ENCODE measurements around the gene LRG1. TPM values are rescaled to one million over a fixed set of nuclear protein-coding genes. Genes with fewer than 3 reads are reported as not detected.

Gene LRG1
- polyA plus RNA-seq, 1 of the 3 experiments (the other 2 are of a cell fraction): 0.12 TPM

DNA sequence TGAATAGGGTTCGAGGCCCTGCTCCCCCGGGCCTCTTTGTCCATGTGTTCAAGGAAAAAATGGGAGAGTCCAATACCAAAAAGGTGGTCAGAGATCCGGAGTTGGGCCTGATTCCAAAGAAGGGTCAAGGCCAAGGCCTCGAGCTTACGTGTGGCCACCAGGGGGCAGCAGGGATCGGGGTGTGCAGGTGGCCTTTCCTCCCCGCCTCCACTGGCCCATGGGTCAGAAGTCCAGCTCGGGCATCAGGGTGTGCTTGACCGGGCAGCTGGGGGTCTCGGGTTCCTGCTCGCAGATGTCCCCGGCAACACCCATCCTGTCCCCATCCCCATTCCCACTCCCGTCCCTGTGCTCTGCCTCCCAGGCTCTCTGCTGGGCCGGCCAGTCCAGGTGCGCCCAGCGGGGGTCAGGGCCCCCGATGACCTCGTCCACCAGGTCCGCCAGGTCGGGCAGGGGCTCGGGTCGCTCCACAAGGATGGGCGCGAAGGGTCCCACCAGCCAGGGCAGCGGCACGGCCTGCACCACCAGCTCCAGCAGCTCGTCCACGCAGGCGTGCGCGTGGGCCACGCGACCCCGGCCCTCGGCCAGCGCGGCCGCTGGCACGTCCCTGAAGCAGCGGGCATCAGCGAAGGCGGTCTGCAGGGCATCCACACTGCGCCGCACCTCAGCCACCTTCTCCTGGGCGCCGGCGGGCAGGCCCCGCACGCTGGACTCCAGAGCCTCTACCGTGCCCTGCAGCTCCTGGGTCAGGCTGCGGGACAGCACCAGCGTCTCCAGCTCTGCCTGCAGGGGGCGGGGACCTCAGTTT, 16.3 kb downstream of the LRG1 start:
- no peaks in the 10 kb centered on the region for H4K20me1 ChIP-seq (ENCODE audit: insufficient read depth)

GRCh38 chr19:4522291-4523002, 17.4 kb downstream of the LRG1 start:
- Histone ChIP-seq H3K27me3 (ENCODE audit: insufficient read depth) (no peaks in the 10 kb centered on the region), H3K36me3 (replicated peaks in 1 of 2; ENCODE audit: control insufficient read depth in 1 of 2, insufficient read depth in 2 of 2, low read length in 1 of 2) (no peaks in the 10 kb centered on the region), H3K9me2 (no peaks in the 10 kb centered on the region), H3K4me3 (ENCODE audit: low read depth in 2 of 2, low read length in 1 of 2) (no peak overlapping the region), H3K4me2 (no peak overlapping the region), H4K20me1 (ENCODE audit: insufficient read depth) (no peaks in the 10 kb centered on the region), H3K4me1 (ENCODE audit: control insufficient read depth in 1 of 2, insufficient read depth in 2 of 2, low read depth in 1 of 2, low read length in 1 of 2) (no peaks in the 10 kb centered on the region; a peak in 1 of 4 replicates), H3K9me3 (no peaks in the 10 kb centered on the region), H3K9ac (no peak overlapping the region), H3F3A (replicated peaks; ENCODE audit: insufficient read depth) (no peaks in the 10 kb centered on the region), H2AFZ (ENCODE audit: low read depth) (no peak overlapping the region), H3K27ac (ENCODE audit: low read depth in 2 of 2, low read length in 1 of 2) (no peak overlapping the region), H3K79me2 (ENCODE audit: insufficient read depth) (no peaks in the 10 kb centered on the region)
- CTCF ChIA-PET: interaction anchor here (0.6 to 7.2 kb wide), 20 partner anchors 7 to 255 kb away, joined by 3 to 78 read pairs (median 5); partner anchors contain the start of genes LRG1 and PLIN5
- POLR2A ChIA-PET: no interaction called here
- TF ChIP-seq FOXJ3 (CRISPR knock-in tag; IDR thresholded peaks at IDR 0.05) (no peak), NFIC (IDR thresholded peaks at IDR 0.05; ENCODE audit: borderline replicate concordance) (no peak), YY1 (IDR thresholded peaks at IDR 0.05; ENCODE audit: low read depth) (no peak), IRF3 (IDR thresholded peaks at IDR 0.05; ENCODE audit: low read depth, low read length) (no peak), SIN3A (IDR thresholded peaks at IDR 0.05; ENCODE audit: borderline replicate concordance, low read depth, low read length) (no peak), TEAD4 (IDR thresholded peaks at IDR 0.05; ENCODE audit: borderline replicate concordance, insufficient read depth) (no peak), MEF2A (IDR thresholded peaks at IDR 0.05; ENCODE audit: borderline replicate concordance, low read depth) (no peak), MXI1 (IDR thresholded peaks at IDR 0.05; ENCODE audit: low read depth, low read length) (no peak), EZH2phosphoT487 (IDR thresholded peaks at IDR 0.05; ENCODE audit: borderline replicate concordance, low read depth) (no peak), TCF12 (IDR thresholded peaks at IDR 0.05) (no peak), ELF1 (IDR thresholded peaks at IDR 0.05) (no peak), FOSL2 (IDR thresholded peaks at IDR 0.05; ENCODE audit: borderline replicate concordance, low read depth) (no peak)
- WGBS (ENCODE audit: low lambda C conversion rate): 80% methylated on average over 13 of the region's 15 CpGs
- DNase-seq: no peak

More for the DNA sequence above, 16.3 kb downstream of the LRG1 start:
- Histone ChIP-seq H3K9ac (no peak overlapping the region), H3K27me3 (ENCODE audit: insufficient read depth) (no peaks in the 10 kb centered on the region), H3K4me1 (ENCODE audit: control insufficient read depth in 1 of 2, insufficient read depth in 2 of 2, low read depth in 1 of 2, low read length in 1 of 2) (no peaks in the 10 kb centered on the region; a peak in 1 of 4 replicates), H3K27ac (ENCODE audit: low read depth in 2 of 2, low read length in 1 of 2) (no peak overlapping the region), H3F3A (replicated peaks; ENCODE audit: insufficient read depth) (no peaks in the 10 kb centered on the region), H3K36me3 (replicated peaks in 1 of 2; ENCODE audit: control insufficient read depth in 1 of 2, insufficient read depth in 2 of 2, low read length in 1 of 2) (no peaks in the 10 kb centered on the region), H3K9me3 (no peaks in the 10 kb centered on the region), H2AFZ (ENCODE audit: low read depth) (no peak overlapping the region), H3K4me3 (ENCODE audit: low read depth in 2 of 2, low read length in 1 of 2) (no peak overlapping the region; a peak in 1 of 4 replicates), H3K4me2 (no peak overlapping the region), H3K79me2 (ENCODE audit: insufficient read depth) (no peaks in the 10 kb centered on the region), H3K9me2 (no peaks in the 10 kb centered on the region)
- ChIA-PET POLR2A (no interaction called here), CTCF (interaction anchor here (0.7 to 7.2 kb wide), 25 partner anchors 8 to 256 kb away, joined by 3 to 78 read pairs (median 5); partner anchors contain the start of genes LRG1 and PLIN5)
- TF ChIP-seq SIN3A (IDR thresholded peaks at IDR 0.05; ENCODE audit: borderline replicate concordance, low read depth, low read length) (no peak), CTCF (IDR thresholded peaks at IDR 0.05) (peak; percentile 80), RAD21 (IDR thresholded peaks at IDR 0.05; ENCODE audit: low read length) (peak; percentile 34), SMC3 (IDR thresholded peaks at IDR 0.05; ENCODE audit: low read depth, low read length) (peak; percentile 33; the same call in 1 of the 2 replicates), MAX (IDR thresholded peaks at IDR 0.05; ENCODE audit: low read depth) (no peak)
- peak; percentile 86 for DNase-seq
- WGBS (ENCODE audit: low lambda C conversion rate): 56% methylated on average over 22 of the region's 53 CpGs

Measured in SK-N-SH (cell line).